OCI-M2 (cell line): ENCODE data around the gene MYOD1.

Experiments
- DNase-seq: peaks from one replicate; lab custom pipeline; 2025; ENCODE audit not compliant: unreplicated experiment; lab: John Stamatoyannopoulos, UW

MYOD1 gene

GRCh38 chr11:17700991-17701390 is 18.4 kb upstream of the MYOD1 start:
- no peak for DNase-seq

GRCh38 chr11:17702876-17703275 is 16.5 kb upstream of the MYOD1 start:
- no peak for DNase-seq

- DNase-seq, result no peak
These were observed 15.4 kb upstream of the MYOD1 start for GRCh38 chr11:17703951-17704350.

GRCh38 chr11:17707830-17708229 is 11.5 kb upstream of the MYOD1 start:
- no peak for DNase-seq

GRCh38 chr11:17711836-17712235 is 7.5 kb upstream of the MYOD1 start:
- DNase-seq, result no peak

GRCh38 chr11:17713851-17714250 is 5.5 kb upstream of the MYOD1 start:
- DNase-seq, result no peak

- DNase-seq, result no peak
These were observed 5.0 kb upstream of the MYOD1 start for GRCh38 chr11:17714356-17714854.

- no peak for DNase-seq
These were observed 4.5 kb upstream of the MYOD1 start for GRCh38 chr11:17714870-17715269.

- no peak for DNase-seq
These were observed 2.6 kb upstream of the MYOD1 start for GRCh38 chr11:17716807-17717206.

GRCh38 chr11:17718015-17718414 is 1.4 kb upstream of the MYOD1 start:
- DNase-seq, result no peak

GRCh38 chr11:17718510-17718962 is 835 bp upstream of the MYOD1 start:
- DNase-seq, result no peak

GRCh38 chr11:17719938-17720795 is 796 bp downstream of the MYOD1 start:
- DNase-seq, result no peak

- DNase-seq, result no peak
These were observed 1.4 kb downstream of the MYOD1 start for GRCh38 chr11:17720796-17721171.

GRCh38 chr11:17721242-17721999 is 2.0 kb downstream of the MYOD1 start:
- no peak for DNase-seq

- no peak for DNase-seq
These were observed 2.8 kb downstream of the MYOD1 start for GRCh38 chr11:17722000-17722643.

GRCh38 chr11:17724020-17724908 is 4.9 kb downstream of the MYOD1 start:
- DNase-seq, result no peak

GRCh38 chr11:17725174-17725573 is 5.8 kb downstream of the MYOD1 start:
- DNase-seq, result no peak

- no peak for DNase-seq
These were observed 10.8 kb downstream of the MYOD1 start for GRCh38 chr11:17730137-17730536.

- DNase-seq, result peak; percentile 3
These were observed 11.5 kb downstream of the MYOD1 start for GRCh38 chr11:17730608-17731462.

- DNase-seq, result no peak
These were observed 13.9 kb downstream of the MYOD1 start for GRCh38 chr11:17733261-17733660.
